GM19463 (cell line): ENCODE measurements around the gene CYFIP2.

Experiments used
- ATAC-seq: cut with Tn5 transposase; IDR thresholded peaks from one replicate; pipeline ENCODE4 v1.9.1; 2021; ENCODE audit warnings: mild to moderate bottlenecking, moderate library complexity; ENCODE audit not compliant: unreplicated experiment

The CYFIP2 gene

DNA sequence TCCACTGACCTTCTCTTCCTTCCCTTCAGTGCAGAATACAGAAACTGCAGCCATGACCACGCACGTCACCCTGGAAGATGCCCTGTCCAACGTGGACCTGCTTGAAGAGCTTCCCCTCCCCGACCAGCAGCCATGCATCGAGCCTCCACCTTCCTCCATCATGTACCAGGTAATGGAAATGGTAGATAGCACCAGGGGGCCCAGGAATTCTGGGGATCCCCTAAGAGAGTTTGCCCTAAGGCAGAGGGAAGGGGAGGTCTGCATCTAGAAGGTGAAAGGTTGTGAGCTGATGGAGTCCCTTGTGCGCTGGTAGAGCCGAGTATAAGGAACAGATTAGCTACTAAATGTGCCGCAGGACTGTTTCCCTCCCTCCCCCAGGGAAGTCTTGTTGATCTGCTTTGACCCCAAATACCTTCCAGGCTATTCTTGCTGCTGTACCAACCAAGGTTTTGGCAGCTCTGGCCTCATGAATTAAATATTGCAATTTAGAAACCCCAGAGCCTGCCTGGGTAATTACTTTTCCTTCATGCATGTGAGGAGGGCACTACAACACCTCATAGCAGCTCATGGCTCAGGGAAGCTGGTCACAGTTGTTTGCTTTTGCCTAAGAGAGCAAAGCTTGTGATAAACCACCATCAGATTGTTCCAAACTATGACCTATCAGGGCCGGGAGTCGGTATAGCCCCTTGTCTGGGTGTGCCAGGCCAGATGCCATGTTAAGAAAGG is 19.6 kb downstream of the CYFIP2 start:
- ATAC-seq = no peak

GRCh38 chr5:157286761-157287211 is 20.9 kb downstream of the CYFIP2 start:
- no peak for ATAC-seq

GRCh38 chr5:157288405-157289163 is 22.7 kb downstream of the CYFIP2 start:
- ATAC-seq = no peak

DNA sequence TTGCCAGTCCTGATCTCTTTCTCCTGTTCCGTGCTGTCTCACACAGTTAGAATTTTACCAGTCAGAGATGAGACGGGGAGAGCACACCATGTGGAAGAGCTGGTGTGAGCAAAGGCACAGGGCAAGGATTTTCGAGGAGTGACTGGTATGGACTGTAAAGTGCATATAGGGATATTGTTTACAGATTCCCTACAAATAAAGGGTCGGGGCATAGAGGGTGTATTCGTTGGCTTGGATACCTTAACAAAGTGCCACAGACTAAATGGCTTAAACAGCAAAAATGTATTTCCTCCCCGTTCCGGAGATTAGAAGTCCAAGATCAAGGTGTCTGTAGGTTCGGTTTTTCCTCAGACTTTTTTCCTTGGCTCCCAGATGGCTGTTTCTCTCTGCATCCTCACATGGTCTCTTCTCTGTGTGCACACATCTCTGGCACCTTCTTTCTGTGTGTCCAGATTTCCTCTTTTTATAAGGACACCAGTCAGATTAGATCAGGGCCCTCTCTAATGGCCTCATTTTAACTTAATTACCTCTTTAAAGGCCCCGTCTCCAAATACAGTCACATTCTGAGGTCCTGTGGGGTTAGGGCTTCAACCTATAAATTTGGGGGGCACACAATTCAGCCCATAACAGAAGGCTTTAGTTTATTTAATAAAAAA is 23.4 kb downstream of the CYFIP2 start:
- ATAC-seq = no peak

DNA sequence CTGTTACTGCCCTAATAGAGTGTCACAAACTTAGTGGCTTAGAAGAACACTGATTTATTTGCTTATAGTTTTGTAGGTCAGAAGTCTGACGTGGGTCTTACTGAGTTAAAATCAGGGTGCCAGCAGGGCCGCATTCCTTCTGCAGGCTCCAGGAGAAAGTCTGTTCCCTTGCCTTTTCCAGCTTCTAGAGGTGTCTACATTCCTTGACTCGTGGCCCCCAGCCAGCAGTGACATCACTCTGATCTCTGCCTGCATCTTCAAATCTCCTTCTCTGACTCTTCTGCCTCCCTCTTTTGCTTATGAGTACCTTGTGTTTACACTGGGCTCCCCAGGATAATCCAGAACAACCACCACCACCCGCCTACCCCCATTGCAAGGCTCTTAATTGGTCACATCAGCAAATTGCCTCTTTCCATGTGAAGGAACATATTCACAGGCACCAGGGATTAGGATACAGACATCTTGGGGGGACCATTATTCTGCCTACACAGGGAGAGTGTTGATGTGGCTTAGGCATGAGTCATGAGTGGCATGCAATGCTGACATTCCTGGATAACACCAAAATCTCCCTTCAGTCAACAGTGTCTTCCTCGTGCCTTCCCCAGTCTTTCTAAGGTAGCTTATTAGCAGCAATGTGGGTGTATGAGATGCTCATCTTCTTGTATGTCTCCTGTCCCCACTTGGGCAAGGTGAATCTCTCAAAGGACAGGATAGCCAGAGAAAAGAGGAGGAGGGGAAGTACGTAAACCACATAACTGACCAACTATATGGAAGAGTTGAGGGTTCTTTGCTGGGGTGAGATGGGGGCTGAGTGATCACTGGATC is 24.4 kb downstream of the CYFIP2 start:
- ATAC-seq = no peak

GRCh38 chr5:157290981-157291711 is 25.2 kb downstream of the CYFIP2 start:
- peak; percentile 96 for ATAC-seq

DNA sequence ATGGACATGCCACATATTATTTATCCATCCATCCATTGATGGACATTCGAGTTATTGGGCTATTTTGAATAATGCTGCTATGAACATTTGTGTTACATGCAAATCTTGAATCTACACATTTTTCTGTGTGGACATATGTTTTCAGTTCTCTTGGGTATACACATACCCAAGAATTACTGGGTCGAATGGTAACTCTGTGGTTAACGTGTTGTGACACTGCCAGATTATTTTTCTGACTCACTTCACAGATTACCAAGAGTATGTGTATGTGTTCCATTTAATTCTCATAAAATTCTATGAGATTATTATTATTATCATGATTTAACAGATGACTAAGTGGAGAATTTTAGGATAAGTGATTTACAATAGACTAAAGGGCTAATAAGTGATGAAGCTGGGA is 26.7 kb downstream of the CYFIP2 start:
- ATAC-seq = no peak

- no peak for ATAC-seq
Observed at GRCh38 chr5:157294407-157295091, 28.6 kb downstream of the CYFIP2 start.

DNA sequence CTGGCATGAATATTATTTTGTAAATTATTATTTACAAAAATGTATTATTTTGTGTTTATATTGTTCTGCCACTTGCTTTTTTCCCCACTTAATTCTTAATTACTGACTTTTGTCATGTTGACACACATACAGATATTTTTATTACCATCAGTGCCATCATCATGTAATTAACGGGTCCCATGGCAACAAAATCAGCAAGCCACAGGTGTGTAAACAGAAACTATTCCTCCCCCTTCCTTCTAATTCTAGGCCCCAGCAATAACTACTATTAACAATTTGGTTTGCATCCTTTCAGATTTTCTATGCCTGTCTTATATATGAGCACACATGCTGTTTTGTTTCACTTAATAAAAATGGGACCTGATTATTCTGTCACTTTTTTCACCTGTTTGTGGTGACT is 29.3 kb downstream of the CYFIP2 start:
- ATAC-seq = no peak

- ATAC-seq = no peak
Observed at GRCh38 chr5:157300564-157300963, 34.6 kb downstream of the CYFIP2 start.

GRCh38 chr5:157301066-157301465 is 35.1 kb downstream of the CYFIP2 start:
- no peak for ATAC-seq

GRCh38 chr5:157303023-157303422 is 37.1 kb downstream of the CYFIP2 start:
- no peak for ATAC-seq

- no peak for ATAC-seq
Observed at GRCh38 chr5:157303667-157304327, 37.9 kb downstream of the CYFIP2 start.

DNA sequence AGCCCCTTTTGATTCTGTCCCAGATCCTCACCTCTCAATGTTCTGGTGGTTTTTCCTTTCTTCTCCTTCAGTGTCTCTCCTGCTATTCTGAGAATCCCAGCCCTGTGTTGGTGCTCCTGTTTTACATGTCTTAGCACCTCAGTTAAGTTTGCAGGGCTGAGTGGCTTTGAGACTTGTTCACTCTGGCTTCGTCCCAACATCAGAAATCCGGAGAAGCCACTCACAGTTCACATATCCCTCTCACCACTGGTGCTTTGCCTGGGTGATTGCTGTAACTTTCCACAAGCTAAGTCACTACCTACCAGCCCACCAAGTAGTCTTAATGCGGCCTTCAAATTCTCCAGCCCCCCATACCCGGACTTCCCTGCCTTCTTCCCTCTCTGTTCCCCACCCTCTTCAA is 40.2 kb downstream of the CYFIP2 start:
- ATAC-seq = no peak

DNA sequence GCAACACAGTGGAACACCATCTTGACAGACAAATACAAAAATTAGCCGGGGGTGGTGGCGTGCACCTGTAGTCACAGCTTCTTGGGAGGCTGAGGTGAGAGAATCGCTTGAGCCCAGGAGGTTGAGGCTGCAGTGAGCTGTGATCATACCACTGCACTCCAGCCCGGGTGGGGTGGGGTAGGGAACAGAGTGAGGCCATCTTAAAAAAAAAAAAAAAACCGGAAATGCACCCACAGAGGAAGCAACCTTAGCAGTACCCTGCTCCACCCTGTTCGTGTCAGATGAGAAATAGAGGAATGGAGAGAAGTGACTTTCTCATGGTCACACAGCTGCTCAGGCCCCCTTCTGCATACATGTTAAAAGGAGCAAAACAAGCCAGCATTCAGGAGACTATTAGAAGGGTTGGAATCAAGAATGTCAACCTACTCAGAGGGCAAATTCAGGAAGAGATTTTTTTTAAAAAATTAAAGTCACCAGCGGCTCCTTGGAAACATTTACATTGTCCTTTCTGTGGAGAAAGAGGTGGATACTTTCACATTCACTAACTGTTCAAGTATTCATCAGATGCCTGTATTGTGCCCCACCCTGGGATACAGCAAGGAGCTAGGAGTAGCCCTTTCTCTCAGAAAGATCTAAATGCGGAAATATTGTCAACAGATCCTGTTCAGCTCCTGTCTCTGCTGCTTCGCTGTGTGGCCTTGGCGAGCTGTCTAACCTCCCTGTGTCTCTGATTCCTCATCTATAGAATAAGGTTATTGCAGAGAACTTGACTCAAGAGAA is 41.0 kb downstream of the CYFIP2 start:
- ATAC-seq = no peak

GRCh38 chr5:157308836-157309465 is 43.0 kb downstream of the CYFIP2 start:
- ATAC-seq = peak; percentile 59

- ATAC-seq = no peak
Observed at GRCh38 chr5:157309796-157310195, 43.9 kb downstream of the CYFIP2 start.

DNA sequence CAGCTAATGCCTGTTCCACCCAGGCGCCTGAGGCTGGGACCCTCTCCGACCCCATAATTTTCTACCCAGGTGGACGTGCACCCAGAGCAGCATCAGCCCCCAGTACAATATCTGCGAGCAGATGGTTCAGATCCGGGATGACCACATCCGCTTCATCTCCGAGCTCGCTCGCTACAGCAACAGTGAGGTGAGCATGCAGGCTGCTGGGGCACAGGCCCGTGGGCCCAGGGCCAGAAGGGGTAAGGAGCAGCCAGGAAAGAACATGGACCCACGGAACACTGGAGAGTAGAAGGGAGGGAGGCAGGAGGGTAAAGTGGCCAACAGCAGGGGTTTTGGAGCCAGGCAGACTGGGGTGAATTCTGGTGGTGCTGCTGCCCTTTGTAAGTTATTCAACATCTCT is 45.7 kb downstream of the CYFIP2 start:
- ATAC-seq = no peak
